Activated CD8-positive, alpha-beta memory T cell treated with anti-CD3 and anti-CD28 coated beads, Interleukin-2, amount 50 U/mL, for 1 hour (primary cell): Measurements from ENCODE around the gene RASIP1.
"Not testable (repeated sequence)": the region's sequence is repeated elsewhere in the genome, so short reads cannot be mapped to it uniquely, and the experiment has no call there.

ENCODE experiments used
- DNase-seq: peaks from one replicate; pipeline ENCODE4 v3.0.0-alpha.2; 2020; ENCODE audit errors: extremely low read depth

RASIP1 gene

DNA sequence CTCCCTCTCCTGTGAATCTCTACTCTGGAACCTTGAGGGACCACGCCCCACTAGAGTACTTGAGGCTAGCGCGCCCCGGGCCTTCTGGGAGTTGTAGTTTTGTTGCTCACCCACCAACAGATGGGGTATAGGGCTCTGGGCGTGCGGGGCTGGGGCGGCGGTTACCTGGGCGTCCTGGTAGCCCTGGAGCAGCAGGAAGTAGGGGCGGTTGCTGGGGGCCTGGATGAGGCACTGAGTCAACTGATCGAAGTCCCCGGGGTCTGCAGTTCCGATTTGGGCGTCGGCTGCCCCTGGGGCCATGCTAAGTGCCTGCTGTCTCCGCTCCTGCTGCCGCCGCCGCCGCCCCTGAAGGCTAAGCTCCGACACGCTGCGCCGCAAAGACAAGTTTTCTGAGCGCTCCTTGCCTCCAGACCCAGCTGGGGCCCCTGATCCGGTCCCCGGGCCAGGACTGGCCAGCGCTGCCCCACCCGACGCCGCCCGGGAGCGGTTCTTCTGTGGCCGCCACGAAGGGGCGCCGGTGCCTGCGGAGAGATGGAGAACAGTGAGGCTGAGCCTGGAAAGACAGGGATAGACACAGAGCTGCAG is 5.3 kb downstream of the RASIP1 start:
- DNase-seq: no peak

GRCh38 chr19:48734625-48735024 is 5.8 kb downstream of the RASIP1 start:
- no peak for DNase-seq

GRCh38 chr19:48731452-48731851 is 9.0 kb downstream of the RASIP1 start:
- DNase-seq: no peak

DNA sequence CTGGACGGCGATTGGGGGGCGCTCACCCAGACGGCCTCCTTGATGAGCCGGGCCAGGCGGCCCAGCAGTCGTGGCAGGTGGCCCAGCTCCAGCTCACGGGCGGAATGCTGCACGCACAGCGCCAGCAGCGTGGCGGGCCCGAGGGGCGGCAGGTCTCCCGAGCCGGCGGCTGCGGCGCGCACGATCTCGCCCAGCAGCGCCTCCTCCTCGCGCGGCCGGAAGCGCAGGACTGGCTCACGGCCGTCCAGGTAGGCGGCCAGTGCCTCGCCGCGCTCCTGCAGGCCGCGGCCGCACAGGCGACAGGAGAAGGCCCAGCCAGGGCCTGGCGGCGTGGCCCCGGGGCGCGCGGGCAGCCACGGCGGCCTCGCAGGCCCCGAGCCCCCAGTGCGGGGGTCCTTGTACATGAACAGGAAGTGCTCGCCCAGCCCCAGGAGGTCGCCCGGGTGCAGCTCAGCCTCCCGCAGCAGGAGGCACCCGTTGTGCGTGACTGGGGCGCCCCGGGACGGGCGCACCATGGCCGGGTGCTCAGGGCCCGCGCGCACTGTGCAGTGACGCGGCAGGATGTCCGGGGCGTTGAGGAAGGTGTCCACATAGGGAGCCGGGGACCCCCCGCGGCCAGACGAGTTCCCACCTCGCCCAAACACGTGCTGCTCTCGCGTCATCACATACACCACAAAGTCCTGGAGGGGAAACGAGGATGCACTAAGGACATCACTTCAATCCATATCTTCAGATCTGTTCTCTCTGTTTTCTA is 11.3 kb downstream of the RASIP1 start:
- no peak for DNase-seq

GRCh38 chr19:48726556-48726955 is 13.9 kb downstream of the RASIP1 start:
- DNase-seq: no peak

- DNase-seq: no peak
These were observed 15.3 kb downstream of the RASIP1 start for GRCh38 chr19:48724796-48725753.

DNA sequence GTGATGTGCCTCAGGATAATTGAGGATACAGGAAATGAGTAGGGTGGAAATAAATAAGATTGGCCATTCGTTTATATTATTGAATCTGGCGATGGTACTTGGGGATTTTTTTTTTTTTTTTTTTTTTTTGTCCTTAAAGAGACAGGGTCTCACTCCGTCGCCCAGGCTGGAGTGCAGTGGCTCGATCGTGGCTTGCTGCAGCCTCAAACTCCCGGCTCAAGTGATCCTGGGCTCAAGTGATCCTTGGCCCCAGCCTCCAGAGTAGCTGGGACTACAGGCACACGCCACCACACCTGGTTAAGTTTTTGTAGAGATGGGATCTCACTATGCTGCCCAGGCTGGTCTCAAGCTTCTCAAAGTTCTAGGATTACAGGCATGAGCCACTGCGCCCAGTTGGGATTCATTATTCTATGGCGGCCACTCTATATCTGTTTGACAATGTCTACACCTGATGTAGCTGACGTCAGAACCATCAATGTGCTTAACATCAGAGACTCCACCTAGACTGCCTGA is 18.2 kb downstream of the RASIP1 start:
- no peak for DNase-seq

GRCh38 chr19:48720613-48721296 is 19.7 kb downstream of the RASIP1 start:
- peak; percentile 73 for DNase-seq

DNA sequence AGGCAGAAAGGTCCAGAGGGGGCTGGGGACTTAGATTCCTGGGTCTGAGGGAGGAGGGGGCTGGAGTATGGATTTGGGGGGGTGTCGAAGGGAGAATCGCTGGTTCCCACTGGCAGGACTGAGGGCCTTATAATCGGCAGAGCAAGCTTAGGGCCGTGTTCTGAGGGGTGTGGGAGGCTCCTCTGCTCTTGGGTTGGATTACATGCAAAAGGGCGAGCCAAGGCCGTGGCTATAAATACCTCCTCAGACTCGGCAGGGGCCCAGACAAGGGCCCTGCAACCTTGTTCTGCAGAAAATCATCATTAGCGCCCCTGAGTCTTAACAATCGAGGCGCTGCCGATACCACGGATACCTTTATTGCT is 20.2 kb downstream of the RASIP1 start:
- DNase-seq: no peak

GRCh38 chr19:48719263-48720171 is 20.9 kb downstream of the RASIP1 start, which contains the start of gene MAMSTR:
Gene MAMSTR (minus strand): TSS chr19:48719725. CDS start chr19:48719031, 694 bp downstream.
- no peak for DNase-seq

DNA sequence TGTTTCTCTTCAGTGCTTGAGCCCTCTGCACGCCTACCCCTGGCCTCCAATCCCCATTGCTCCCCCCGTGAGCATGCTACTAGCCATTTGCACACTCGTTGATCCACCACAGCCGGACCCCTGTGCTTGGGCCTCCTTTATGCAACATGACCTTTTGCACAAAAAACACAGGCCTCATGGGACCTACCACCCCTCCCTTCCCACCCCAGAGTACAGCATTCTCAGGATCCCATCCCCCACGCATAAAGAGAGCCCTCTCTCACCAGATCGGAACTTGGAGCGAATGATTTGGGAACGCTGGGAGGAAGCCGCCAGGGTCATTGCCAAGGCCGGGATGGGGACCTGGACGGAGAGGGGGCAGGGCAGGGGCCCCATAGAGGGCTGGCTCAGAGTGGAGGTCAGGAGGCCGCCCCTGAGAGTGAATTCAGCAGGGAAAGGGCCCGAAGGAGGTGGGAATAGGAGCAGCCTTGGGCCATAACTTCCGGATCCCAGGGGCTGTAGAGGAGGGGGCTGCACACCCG is 21.6 kb downstream of the RASIP1 start:
- no peak for DNase-seq

GRCh38 chr19:48718106-48718505 is 22.3 kb downstream of the RASIP1 start:
- not testable (repeated sequence) for DNase-seq

- DNase-seq: no peak
These were observed 23.7 kb downstream of the RASIP1 start for GRCh38 chr19:48716562-48717291.

- DNase-seq: no peak
These were observed 24.7 kb downstream of the RASIP1 start for GRCh38 chr19:48715681-48716171.

DNA sequence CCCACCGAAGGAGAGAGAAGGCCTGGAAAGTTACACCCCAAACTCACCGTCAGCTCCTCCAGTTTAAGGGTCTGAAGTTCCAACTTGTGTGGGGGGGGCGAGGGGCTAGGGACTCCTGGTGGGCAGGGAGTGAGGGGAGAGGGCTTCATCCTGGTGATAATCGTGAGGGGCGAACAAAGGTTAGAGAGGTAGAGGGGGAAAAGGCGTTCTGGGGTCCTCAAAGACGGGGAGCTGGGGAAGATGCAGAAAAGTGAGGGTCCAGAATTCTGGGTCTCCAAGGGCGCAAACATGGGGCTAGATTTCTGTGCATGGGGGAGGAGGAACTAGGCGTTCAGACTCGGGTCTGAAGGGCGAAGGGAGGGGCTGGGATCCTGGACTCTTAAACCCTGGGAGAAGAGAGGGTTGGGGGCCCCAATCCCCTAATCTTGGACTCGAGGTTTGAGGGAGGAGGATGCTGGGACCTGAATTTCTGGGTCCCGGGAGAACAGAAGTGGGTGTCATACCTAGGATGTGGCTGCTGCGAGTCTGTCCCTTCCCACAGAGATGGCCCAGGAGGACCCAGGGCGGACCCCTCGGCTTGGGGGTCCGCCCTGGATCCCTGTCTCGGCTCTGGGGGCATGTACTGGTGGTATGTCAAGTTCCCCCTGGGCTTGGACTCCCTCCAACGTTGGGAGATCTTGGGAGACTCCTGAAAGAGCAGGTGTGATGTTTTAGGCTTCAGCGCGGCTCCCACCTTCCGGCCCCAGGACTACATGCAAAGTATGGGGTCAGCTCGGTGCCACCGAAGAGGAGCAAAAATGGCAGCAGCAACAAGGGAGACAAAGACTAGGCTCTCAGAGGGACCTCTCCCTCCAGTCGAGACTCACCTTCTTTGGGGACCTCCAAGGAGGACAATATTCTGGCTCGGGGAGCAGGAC is 25.4 kb downstream of the RASIP1 start:
- DNase-seq: no peak

DNA sequence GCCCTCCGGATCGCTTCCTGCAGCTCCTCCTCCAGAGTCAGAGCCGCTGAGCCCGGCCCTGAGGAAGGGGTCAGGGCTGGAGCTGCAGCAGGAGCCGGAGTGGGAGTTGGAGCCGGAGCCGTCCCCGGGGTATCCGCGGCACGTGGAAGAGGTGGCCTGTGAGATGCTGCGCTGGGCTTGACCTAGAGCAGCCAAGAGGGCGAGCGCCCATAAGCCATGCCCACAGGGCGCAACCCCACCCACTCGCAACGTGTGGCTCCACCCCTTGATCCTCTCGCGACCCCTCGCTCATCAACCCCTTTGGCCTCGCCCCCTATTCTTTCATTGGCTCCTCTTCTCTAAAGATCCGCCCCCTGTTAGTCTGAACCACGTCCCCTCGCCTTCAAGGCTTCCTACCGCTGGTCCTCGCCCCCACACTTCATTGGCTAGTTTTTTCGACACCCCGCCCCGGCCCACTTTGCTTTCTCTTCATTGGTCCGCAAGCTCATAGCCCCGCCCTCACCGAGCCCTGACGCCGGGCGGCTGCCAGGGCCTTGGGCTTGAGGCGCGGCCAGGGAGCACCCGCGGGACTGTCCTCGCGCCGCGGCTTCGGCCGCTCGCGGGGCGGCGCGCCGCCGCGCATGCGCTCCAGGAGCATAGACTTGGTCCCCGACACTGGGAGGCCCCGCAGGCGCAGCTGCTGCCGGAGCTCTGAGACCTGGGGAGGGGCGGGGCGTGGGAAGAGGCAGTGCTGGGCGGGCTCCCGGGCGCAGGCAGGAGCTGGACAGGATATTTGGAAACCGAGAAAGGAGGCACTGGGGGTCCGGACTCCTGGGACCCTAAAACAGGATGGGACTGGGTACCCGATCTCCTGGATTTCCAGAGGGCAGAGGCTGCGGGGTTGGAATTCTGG is 26.3 kb downstream of the RASIP1 start:
- peak; percentile 88 for DNase-seq
